ENCODE data around the gene DDO.

Gene DDO

DNA sequence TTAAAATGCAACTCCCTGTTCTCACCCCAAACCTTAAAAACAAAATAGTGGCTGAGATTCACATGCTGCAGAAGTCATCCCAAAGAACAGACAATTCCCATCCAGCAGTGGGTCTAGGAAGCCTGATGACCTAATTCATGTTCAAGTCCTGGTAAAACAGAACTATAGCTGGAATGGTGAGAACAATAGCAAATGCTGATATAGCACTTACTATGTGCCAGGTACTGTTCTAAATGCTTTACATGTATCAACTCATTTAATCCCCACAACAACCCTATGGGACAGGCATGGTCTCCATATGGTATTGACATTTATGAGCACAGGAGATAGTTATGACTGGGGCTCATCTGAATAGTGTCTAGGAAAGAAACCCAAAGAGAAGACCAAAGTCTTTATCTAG is 5.6 kb downstream of the DDO start:
- H3K4me3 ChIP-seq (ENCODE audit: low read length), result no peak overlapping the region
- DNase-seq (ENCODE audit: low read depth), result no peak
- TF ChIP-seq, protein P1, sequence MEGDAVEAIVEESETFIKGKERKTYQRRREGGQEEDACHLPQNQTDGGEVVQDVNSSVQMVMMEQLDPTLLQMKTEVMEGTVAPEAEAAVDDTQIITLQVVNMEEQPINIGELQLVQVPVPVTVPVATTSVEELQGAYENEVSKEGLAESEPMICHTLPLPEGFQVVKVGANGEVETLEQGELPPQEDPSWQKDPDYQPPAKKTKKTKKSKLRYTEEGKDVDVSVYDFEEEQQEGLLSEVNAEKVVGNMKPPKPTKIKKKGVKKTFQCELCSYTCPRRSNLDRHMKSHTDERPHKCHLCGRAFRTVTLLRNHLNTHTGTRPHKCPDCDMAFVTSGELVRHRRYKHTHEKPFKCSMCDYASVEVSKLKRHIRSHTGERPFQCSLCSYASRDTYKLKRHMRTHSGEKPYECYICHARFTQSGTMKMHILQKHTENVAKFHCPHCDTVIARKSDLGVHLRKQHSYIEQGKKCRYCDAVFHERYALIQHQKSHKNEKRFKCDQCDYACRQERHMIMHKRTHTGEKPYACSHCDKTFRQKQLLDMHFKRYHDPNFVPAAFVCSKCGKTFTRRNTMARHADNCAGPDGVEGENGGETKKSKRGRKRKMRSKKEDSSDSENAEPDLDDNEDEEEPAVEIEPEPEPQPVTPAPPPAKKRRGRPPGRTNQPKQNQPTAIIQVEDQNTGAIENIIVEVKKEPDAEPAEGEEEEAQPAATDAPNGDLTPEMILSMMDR (IDR thresholded peaks at IDR 0.05; ENCODE audit: insufficient read depth, low read depth, low read length, missing control alignments), result no peak

DNA sequence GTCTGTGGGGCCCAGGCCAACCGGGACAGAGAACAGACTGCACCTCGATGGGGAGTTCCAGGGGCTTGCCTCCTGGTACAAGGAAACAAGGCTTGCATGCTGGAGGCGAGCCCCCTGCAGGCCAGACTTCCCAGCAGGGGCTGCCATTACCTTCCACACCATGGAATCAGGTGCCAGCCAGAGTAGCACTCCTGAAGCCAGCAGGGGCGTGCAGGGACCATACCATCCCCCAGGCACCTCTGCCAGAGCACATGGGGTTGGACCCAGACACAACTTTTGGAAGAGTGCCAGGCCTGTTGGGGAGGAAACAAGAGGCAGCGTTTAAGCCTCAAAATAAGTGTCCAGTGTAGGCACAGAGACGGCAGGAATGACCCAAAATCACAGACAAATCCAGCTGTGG is 6.5 kb downstream of the DDO start:
- DNase-seq (ENCODE audit: low read depth), result no peak
- TF ChIP-seq, protein P1 (IDR thresholded peaks at IDR 0.05; ENCODE audit: insufficient read depth, low read depth, low read length, missing control alignments), result no peak
- no peak overlapping the region for H3K4me3 ChIP-seq (ENCODE audit: low read length)

DNA sequence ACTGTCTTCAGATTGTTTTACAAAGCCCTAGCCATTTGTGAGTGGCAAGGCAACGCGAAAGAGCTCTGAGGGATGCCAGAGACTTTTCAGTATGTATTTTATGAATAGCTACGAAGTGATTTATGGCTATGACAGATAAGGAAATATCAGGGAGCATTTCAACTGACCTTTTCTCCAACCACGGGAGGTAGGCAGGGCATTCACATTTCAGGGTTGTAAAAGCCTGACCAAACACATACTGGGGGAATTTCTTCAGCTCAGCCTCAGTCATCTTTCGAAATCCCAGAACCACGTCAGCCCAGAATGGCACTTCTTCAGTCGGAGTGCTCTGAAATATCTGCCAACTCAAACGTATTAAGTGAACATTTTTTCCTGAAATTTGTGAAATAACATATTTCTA is 10.8 kb downstream of the DDO start:
- no peak for DNase-seq (ENCODE audit: low read depth)
- TF ChIP-seq, protein P1 (IDR thresholded peaks at IDR 0.05; ENCODE audit: insufficient read depth, low read depth, low read length, missing control alignments), result no peak

DNA sequence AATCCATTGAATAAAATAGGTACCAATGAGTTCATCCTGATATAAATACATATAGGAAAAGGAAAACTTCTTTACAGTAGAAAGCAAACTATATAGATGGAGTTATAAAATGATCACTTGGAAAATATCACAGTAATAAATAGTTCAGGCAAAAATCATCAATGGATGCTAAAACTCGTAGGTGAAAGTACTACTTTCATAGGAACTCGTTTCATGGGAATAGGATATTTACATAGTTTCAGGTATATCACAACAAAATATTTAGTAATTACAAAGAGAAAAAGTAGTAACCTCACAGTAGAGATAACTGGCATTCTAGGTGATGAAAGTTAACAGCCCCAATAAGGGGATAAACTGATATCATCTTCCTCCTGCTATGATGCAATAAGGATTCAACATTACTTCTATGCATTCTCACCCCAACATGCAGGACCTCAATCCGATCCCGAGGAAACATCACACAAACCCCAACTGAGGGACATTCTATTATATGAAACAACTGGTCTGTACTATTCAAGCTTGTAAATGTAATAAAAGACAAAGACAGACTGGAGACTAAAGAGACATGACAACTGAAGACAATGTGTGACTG is 13.7 kb downstream of the DDO start:
- TF ChIP-seq, protein P1 (IDR thresholded peaks at IDR 0.05; ENCODE audit: insufficient read depth, low read depth, low read length, missing control alignments), result no peak
- no peak for DNase-seq (ENCODE audit: low read depth)
- H3K4me3 ChIP-seq (ENCODE audit: low read length), result no peak overlapping the region

More for the DNA sequence above, 10.8 kb downstream of the DDO start:
- H3K4me3 ChIP-seq (ENCODE audit: low read length), result no peak overlapping the region

DNA sequence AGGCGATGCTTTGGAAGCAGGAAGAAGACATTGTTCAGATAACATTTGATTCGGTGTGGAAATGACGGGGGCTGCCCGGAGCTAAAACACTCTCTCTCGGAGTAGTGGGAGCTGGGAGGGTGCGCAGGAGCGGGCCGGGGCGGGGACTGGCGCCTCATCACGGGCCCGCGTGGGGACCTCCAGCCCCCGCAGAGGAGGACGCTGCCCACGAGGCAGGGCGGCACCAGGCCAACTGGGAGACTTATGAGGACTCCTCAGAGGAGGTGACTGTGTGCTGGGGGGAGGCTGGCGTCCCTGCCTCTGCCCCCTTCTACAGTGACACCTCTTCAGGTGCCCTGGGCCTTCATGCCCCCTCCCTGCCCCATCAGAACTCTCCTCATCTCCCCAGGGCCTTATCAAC is 15.2 kb downstream of the DDO start:
- no peak for DNase-seq (ENCODE audit: low read depth)
- H3K4me3 ChIP-seq (ENCODE audit: low read length), result peak overlapping the region; percentile 39
- TF ChIP-seq, protein P1 (IDR thresholded peaks at IDR 0.05; ENCODE audit: insufficient read depth, low read depth, low read length, missing control alignments), result no peak

DNA sequence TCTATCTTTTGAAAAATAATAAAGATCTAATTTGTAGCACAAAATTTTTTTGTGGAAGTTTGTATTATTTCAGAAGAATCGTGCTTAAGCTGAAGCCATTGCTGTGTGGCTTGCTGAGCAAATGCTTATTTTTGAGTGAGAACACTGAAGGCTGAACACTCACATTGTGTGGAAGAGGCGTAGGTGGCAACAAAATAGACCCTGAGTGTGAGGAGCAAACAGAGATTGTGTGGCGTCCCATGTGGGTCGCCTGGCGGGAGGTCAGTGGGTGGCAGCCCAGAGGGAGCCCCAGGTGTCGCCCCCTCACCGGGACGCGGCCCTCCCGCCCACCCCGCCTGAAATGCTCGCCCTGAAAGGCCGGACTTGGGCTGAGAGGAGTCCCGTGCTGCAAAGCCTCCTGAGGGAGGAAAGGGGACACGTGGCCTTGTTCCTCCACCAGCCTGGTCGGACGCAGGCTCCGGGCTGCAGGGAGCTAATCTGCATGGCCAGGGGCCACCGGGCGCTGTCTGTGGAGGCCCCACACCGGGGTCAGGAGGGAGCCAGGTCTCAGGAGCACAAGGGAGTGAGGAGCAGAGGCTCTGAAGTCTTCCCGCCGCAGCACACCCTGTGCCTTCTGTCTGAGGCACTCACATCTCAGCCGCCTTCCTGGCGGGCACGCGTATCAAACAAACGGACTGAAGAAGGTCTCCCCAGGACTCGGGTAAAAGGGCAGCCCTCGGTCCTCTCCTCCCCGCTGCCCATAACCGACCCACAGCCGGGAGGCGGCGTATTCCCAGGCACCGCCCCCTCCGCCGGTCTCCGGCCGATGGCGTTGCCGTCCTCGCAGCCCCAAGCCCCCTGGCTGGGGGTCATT is 15.9 kb downstream of the DDO start:
- TF ChIP-seq, protein P1 (IDR thresholded peaks at IDR 0.05; ENCODE audit: insufficient read depth, low read depth, low read length, missing control alignments), result no peak
- peak overlapping the region; percentile 39 for H3K4me3 ChIP-seq (ENCODE audit: low read length)
- peak; percentile 6 for DNase-seq (ENCODE audit: low read depth)
